Activated naive CD8-positive, alpha-beta T cell (primary cell): ENCODE data around the gene RPS5.

Experiments used
- H3K27ac Mint-ChIP-seq: one replicate; pipeline ENCODE4 v1.8.0; 2021; ENCODE audit warnings: mixed read lengths
- H3K27me3 Mint-ChIP-seq: one replicate; pipeline ENCODE4 v1.8.0; 2021; ENCODE audit warnings: mixed read lengths
- H3K36me3 Mint-ChIP-seq: one replicate; pipeline ENCODE4 v1.8.0; 2021; ENCODE audit warnings: mixed read lengths
- H3K4me1 Mint-ChIP-seq: one replicate; pipeline ENCODE4 v1.8.0; 2021; ENCODE audit warnings: low read depth, mixed read lengths
- H3K4me3 Mint-ChIP-seq: one replicate; pipeline ENCODE4 v1.8.0; 2021; ENCODE audit warnings: mild to moderate bottlenecking, mixed read lengths
- H3K9me3 Mint-ChIP-seq: one replicate; pipeline ENCODE4 v1.8.0; 2021; ENCODE audit warnings: low read depth, mixed read lengths

Gene RPS5

GRCh38 chr19:58353717-58354477 is 33.2 kb upstream of the RPS5 start:
- Mint-ChIP-seq H3K4me1 (peaks cover 24% of the 10 kb centered on the region), H3K4me3 (no peak overlapping the region), H3K36me3 (peaks cover 4% of the 10 kb centered on the region), H3K27ac (no peak overlapping the region), H3K27me3 (no peaks in the 10 kb centered on the region), H3K9me3 (no peaks in the 10 kb centered on the region)

- Mint-ChIP-seq H3K27me3 (no peaks in the 10 kb centered on the region), H3K4me3 (no peak overlapping the region), H3K27ac (no peak overlapping the region)
Measured at GRCh38 chr19:58354478-58355030, 32.5 kb upstream of the RPS5 start.

GRCh38 chr19:58355215-58355796 is 31.8 kb upstream of the RPS5 start:
- H3K27me3 Mint-ChIP-seq, result no peaks in the 10 kb centered on the region
- H3K36me3 Mint-ChIP-seq, result no peaks in the 10 kb centered on the region
- peaks cover 22% of the 10 kb centered on the region for H3K4me1 Mint-ChIP-seq
- H3K9me3 Mint-ChIP-seq, result no peaks in the 10 kb centered on the region
- H3K27ac Mint-ChIP-seq, result no peak overlapping the region
- peak overlapping the region; percentile 66 for H3K4me3 Mint-ChIP-seq

More at GRCh38 chr19:58354478-58355030, 32.5 kb upstream of the RPS5 start:
- H3K4me1 Mint-ChIP-seq, result peaks cover 22% of the 10 kb centered on the region
- H3K36me3 Mint-ChIP-seq, result peaks cover 2% of the 10 kb centered on the region
- no peaks in the 10 kb centered on the region for H3K9me3 Mint-ChIP-seq

DNA sequence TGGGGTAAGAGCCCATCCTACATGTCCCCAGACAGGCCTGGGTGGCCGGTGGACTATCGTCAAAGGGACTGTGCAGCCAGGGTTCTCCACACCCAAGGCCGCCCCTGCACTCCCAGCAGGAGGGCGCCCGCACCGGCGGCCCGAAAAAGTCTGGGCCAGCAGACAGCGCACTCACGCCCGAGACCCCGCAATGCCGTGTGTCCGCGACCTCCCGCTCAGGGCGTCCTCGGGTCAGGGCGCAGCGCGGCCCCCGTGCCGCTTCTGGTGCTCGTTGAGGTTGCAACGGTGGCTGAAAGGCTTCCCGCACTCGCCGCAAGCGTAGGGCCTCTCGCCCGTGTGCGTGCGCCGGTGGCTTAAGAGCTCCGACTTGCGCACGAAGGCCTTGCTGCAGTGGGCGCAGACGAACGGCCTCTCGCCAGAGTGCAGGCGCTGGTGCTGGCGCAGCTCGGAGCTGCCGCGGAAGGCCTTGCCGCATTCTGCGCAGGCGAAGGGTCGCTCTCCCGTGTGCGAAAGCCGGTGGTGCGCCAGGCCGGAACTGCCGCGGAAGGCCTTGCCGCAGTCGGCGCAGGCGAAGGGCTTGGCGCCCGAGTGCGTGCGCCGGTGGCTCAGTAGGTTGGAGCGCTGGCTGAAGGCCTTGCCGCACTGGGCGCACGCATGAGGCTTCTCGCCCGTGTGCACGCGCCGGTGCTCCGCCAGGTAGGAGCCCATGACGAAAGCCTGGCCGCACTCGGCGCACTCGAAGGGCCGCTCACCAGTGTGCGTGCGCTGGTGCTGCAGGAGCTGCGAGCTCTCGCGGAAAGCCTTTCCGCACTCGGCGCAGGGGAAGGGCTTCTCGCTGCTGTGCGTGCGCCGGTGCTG is 30.9 kb upstream of the RPS5 start:
- Mint-ChIP-seq H3K27ac (no peak overlapping the region), H3K4me3 (peak overlapping the region; percentile 52), H3K27me3 (no peaks in the 10 kb centered on the region), H3K9me3 (no peaks in the 10 kb centered on the region), H3K36me3 (no peaks in the 10 kb centered on the region), H3K4me1 (peaks cover 20% of the 10 kb centered on the region)

DNA sequence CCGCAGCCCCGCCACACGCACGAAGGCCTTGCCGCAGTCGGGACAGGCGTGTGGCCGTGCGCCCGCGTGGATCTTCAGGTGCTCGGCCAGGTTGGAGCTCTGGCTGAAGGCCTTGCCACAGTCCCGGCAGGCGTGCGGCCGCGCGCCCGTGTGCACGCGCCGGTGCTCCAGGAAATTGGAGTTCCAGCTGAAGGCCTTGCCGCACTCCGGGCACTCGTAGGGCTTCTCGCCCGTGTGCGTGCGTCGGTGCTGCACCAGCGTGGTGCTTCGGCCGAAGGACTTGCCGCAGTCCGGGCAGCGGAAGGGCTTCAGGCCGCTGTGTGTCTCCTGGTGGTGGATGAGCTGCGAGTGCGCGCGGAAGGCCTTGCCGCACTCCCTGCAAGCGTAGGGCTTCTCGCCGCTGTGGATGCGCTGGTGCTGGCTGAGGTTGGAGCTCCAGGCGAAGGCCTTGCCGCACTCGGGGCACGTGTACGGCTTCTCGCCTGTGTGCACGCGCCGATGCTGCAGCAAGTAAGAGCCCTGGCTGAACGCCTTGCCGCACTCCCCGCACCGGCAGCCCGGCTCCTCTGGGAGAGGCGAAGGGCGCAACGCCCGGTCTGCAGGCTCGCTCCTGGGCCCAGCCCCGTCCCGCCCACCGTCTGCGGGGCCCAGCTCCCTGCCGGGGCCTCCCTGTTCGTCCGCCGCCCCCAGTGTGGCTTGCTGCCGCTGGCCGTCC is 30.1 kb upstream of the RPS5 start:
- Mint-ChIP-seq H3K27ac (no peak overlapping the region), H3K4me3 (peak overlapping the region; percentile 52), H3K9me3 (no peaks in the 10 kb centered on the region), H3K4me1 (peaks cover 24% of the 10 kb centered on the region), H3K27me3 (no peaks in the 10 kb centered on the region), H3K36me3 (no peaks in the 10 kb centered on the region)

GRCh38 chr19:58357481-58358145 is 29.5 kb upstream of the RPS5 start:
- no peaks in the 10 kb centered on the region for H3K36me3 Mint-ChIP-seq
- peaks cover 25% of the 10 kb centered on the region for H3K4me1 Mint-ChIP-seq
- no peaks in the 10 kb centered on the region for H3K9me3 Mint-ChIP-seq
- H3K27me3 Mint-ChIP-seq, result no peaks in the 10 kb centered on the region
- no peak overlapping the region for H3K4me3 Mint-ChIP-seq
- H3K27ac Mint-ChIP-seq, result no peak overlapping the region

GRCh38 chr19:58361900-58362271 is 25.2 kb upstream of the RPS5 start:
- Mint-ChIP-seq H3K27ac (peak overlapping the region; percentile 96), H3K27me3 (no peaks in the 10 kb centered on the region), H3K36me3 (no peaks in the 10 kb centered on the region), H3K4me1 (peaks cover 13% of the 10 kb centered on the region), H3K9me3 (no peaks in the 10 kb centered on the region), H3K4me3 (peak overlapping the region; percentile 96)

DNA sequence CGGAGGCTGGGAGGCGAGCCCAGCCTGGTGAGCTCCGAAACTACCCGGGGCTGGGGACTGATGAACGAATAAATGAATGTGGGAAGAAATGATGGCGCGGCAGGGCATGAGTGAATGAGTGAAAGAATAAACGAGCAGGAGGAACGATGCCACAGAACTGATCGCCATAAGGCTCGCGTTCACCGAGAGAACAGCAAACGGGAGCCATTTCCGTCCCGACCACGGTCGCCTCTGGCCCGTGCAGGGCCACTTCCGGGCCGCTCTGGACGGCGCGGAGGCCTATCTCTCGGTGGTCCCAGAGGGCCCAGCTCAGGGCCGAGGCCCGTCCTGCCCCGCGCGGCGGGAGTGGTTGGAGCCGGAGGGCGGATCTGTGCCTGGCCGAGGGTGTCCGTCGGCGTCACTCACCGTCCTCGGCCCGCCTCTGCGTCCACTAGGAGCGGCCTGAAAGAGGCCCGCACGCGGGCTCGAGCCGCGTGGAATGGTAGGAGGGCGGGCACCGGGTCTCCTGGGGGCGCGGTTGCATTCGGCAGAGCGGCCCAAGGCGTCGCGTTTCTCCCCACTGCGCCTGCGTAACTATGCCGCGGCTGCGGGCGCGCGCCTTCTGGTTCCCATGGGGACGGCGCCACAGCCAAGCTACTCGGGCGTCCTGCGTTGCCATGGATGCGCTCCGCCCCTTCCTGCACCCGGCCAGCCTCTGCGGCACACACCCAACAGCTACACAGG is 24.6 kb upstream of the RPS5 start, which contains the start of gene ZNF497:
TSS of gene ZNF497 (minus strand) at position 480 of the 723 bp plus-strand sequence. CDS start 5,116 bp downstream, outside the sequence.
- H3K27ac Mint-ChIP-seq, result peak within 1 kb of the TSS; percentile 96
- H3K9me3 Mint-ChIP-seq, result no peaks in the 10 kb centered on the region
- H3K4me3 Mint-ChIP-seq, result peak within 1 kb of the TSS; percentile 96
- H3K36me3 Mint-ChIP-seq, result no peaks in the 10 kb centered on the region
- peaks cover 13% of the 10 kb centered on the region for H3K4me1 Mint-ChIP-seq
- H3K27me3 Mint-ChIP-seq, result no peaks in the 10 kb centered on the region

- Mint-ChIP-seq H3K9me3 (no peaks in the 10 kb centered on the region), H3K27ac (no peak overlapping the region), H3K4me1 (peaks cover 9% of the 10 kb centered on the region), H3K36me3 (no peaks in the 10 kb centered on the region), H3K4me3 (no peak overlapping the region), H3K27me3 (no peaks in the 10 kb centered on the region)
Measured at GRCh38 chr19:58364146-58364545, 22.9 kb upstream of the RPS5 start.

DNA sequence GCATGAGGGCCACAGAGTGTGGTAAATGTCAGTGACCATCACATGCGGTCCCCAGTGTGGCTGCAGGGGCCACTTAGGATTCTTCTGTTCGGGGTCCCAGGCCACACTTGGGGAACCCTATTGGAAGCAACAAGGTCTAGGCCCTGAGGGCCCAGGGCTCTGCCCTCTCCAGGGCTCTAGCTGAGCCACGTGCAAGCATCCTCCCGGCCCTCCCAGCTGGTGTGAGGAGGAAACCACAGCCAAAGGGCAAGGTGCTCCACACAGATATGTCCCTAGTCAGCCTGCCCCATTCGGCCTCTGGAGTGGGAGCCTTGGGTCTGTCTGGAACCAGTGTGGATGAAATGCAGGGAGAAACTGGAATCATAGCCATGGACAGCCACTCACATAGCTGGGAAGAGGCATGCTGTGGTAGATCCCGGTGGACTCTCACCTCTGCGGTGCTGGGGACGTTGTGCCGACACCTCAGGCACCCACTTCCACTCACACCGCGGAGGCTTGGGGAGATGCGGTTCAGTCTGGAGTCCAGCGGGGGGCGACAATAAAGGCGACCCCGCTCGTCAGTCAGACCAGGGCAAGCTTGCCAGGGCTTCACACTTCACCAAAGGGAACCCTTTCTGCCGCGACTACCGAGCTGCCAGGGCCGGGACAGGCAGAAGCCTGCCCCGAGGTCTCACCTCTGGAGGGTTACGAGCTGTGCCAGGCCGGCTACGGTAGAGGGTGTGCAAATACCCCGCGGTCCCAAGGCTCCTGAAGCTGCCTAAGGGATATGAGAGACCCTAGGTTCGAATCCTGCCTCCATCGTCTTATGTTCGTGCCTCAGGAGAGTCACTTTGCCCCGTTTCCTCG is 20.3 kb upstream of the RPS5 start:
- Mint-ChIP-seq H3K27me3 (no peaks in the 10 kb centered on the region), H3K9me3 (no peaks in the 10 kb centered on the region), H3K36me3 (no peaks in the 10 kb centered on the region), H3K4me3 (no peak overlapping the region), H3K27ac (no peak overlapping the region), H3K4me1 (peaks cover 4% of the 10 kb centered on the region)

- Mint-ChIP-seq H3K27me3 (no peaks in the 10 kb centered on the region), H3K27ac (no peak overlapping the region), H3K36me3 (no peaks in the 10 kb centered on the region), H3K9me3 (no peaks in the 10 kb centered on the region), H3K4me3 (no peak overlapping the region), H3K4me1 (peaks cover under 1% of the 10 kb centered on the region)
Measured at GRCh38 chr19:58367698-58368454, 19.2 kb upstream of the RPS5 start.

- no peak overlapping the region for H3K4me3 Mint-ChIP-seq
Measured at GRCh38 chr19:58368561-58369360, 18.3 kb upstream of the RPS5 start.

More at GRCh38 chr19:58368561-58369360, 18.3 kb upstream of the RPS5 start:
- Mint-ChIP-seq H3K27me3 (no peaks in the 10 kb centered on the region), H3K36me3 (no peaks in the 10 kb centered on the region), H3K27ac (no peak overlapping the region), H3K9me3 (no peaks in the 10 kb centered on the region), H3K4me1 (no peaks in the 10 kb centered on the region)
